Activated gamma-delta T cell treated with Interleukin-2 at 50 U/mL for 16 hours (primary cell): ENCODE results near the gene MAGEB17.
"Not testable (repeated sequence)": the region's sequence is repeated elsewhere in the genome, so short reads cannot be mapped to it uniquely, and the experiment has no call there.

Experiments used
- DNase-seq: peaks from one replicate; pipeline ENCODE4 v3.0.0-alpha.2; 2020

Gene MAGEB17

DNA sequence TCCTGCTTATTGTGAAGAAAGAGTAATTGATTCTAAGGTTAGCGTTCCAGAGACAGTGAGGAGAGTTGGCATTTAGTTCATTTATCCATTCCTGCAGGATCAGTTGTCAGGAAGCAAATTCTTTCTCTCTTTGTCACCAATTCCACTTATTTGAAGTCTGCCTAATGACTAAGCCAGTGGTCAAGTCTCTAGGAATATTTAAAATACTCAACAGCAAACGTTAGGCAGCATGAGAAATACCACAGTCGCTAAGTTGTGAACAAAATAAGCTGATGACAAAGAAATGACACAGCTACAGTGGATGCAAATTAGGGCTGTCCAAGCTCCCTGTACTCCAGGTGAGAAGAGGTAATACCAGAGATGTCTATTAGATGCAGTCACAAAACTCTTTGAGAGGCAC is 6.6 kb upstream of the MAGEB17 start:
- DNase-seq, result no peak

DNA sequence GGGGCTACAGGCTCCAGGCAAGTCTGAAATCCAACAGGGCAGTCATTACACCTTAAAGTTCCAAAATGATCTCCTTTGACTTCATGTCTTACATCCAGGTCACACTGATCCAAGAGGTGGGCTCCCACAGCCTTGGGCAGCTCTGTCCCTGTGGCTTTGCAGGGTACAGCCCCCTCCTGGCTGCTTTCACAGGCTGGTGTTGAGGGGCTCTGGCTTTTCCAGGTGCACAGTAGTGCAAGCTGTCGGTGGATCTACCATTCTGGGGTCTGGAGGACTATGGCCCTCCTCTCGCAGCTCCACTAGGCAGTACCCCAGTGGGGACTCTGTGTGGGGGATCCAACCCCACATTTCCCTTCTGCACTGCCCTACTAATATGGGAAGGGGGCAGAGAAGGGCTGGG is 6.1 kb upstream of the MAGEB17 start:
- not testable (repeated sequence) for DNase-seq

DNA sequence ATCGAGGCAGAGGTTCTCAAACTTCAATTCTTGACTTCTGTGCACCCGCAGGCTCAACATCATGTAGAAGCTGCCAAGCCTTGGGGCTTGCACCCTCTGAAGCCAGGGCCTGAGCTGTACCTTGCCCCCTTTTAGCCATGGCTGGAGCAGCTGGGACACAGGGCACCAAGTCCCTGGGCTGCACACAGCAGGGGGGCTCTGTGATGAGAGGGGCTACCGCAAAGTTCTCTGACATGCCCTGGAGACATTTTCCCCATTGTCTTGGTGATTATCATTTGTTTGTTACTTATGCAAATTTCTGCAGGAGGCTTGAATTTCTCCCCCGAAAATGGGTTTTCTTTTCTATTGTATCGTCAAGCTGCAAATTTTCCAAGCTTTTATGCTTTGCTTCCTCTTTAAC is 4.9 kb upstream of the MAGEB17 start:
- DNase-seq, result no peak

DNA sequence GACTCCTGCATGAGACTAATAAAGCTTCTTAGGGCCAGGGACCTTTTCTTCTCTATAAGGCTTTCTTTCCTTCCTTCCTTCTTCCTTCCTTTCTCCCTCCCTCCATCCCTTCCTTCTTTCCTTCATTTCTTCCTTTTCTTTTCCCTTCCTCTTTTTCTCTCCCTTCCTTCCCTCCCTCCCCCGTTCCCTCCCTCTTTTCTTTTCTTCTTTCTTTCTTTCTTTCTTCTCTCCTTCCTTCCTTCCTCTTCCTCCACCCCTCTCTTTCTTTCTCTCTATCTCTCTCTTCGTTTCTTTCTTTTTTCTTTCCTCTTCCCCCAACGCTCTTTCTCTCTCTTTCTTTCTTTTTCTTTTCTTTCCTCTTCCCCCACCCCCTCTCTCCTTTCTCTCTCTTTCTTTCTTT is 2.5 kb upstream of the MAGEB17 start:
- DNase-seq, result no peak

DNA sequence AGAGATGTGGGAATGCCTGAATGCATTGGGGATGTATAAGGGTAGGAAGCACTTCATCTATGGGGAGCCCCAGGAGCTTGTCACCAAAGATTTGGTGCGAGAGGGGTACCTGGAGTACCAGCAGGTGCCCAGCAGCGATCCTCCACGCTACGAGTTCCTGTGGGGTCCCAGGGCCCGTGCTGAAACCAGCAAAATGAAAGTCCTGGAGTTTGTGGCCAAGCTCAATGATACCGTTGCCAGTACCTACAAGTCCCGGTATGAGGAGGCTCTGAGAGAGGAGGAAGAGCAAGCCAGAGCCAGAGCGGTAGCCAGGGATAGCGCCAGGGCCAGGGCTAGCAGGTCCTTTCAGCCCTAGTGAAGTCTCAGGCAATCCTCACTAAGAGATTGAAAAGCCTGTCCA is 3.8 kb downstream of the MAGEB17 start:
- no peak for DNase-seq

DNA sequence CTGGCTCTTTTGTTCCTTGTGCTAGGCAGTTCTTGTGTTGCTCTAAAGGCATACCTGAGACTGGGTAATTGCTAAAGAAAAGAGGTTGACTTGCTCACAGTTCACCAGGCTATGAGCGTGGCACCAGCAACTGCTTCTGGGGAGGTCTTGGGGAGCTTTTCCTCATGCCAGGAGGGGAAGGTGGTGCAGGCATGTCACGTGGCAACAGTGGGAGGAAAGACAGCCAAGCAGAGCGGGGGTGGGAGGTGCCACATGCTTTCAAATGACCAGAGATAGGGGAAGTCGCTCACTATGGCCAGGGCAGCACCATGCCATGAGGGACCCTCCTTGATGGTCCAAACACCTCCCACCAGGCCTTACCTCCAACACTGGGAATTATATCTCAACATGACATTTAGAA is 4.7 kb downstream of the MAGEB17 start:
- DNase-seq, result no peak

DNA sequence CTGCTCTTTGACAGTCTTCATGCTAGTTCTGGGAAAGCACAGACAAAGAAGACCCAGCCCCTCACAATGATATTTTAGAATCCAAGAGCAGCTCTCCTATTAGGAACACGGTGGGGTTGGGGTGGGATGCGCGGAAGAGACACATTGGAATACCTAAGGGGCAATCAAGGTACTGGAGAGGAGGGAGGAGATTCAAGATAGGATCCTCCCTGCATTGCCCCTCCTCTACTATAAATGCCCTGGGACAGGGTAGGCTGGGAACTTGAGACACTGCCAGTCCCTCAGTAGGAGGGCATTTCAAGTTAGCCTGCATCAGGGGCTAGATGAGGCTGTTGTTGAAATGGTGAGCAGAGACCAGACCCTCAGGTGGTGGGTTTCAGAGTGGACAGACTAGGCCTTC is 5.1 kb downstream of the MAGEB17 start:
- DNase-seq, result no peak

DNA sequence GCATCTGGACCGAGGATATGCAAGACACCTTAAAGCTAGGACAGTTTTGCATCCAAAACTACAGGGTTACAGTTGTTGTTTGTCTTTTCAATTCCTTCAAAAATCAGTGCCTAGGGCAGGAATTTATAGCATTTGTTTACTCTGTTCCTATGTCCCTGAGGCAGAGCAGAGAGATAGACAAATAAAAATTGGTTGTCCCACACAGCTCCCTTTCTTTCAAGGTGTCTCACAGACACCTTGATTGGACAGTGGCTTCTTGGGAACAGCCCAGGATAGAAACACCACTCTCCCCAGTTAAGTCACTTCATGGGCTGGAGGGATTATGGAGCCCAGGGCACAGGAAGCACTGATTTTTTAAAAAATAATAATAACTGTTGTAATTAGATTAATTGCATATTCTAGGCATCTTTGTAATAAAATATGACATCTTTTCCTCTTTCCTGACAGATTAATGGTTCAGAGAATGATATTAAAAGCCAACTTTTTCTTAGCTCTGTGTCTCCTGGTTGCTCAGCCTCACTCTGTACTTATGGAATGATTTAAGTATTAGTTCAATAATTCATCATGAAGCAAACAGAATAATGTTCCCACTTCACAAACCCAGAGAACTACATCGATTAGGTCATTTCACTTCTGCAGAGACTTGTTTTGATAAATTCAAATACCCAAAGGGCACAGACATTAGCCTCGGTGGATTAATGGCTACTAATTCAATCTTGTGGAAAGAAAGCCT is 8.2 kb downstream of the MAGEB17 start:
- DNase-seq, result no peak

DNA sequence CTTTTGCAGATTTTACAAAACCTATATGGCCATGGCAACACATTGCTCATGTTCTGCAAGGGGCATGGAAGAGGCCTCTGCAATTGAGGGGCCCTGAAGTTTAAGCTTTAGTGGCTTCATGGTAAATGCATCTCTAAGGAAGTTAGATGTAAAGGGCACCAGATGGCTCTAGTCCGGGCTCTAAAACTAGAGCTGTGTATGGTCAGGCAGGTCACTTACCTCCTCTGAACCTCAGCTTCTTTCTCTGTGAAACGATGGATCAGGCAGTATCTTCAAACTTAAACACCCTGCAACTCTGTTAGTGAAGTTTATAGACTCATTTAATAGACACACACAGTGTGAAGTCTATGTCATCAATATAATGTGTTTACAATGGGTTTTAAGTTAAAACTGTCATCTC is 10.0 kb downstream of the MAGEB17 start:
- DNase-seq, result no peak

DNA sequence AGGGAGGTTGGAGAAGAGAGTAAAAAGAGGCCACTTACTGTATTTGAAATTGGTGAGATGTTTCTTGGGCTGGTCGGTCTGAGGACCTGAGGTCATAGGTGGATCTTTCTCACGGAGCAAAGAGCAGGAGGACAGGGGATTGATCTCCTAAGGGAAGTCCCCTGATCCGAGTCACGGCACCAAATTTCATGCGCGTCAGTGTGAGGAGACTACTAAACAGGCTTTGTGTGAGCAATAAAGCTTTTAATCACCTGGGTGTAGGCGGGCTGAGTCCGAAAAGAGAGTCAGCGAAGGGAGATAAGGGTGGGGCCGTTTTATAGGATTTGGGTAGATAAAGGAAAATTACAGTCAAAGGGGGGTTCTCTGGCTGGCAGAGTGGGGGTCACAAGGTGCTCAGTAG is 16.6 kb downstream of the MAGEB17 start:
- not testable (repeated sequence) for DNase-seq

DNA sequence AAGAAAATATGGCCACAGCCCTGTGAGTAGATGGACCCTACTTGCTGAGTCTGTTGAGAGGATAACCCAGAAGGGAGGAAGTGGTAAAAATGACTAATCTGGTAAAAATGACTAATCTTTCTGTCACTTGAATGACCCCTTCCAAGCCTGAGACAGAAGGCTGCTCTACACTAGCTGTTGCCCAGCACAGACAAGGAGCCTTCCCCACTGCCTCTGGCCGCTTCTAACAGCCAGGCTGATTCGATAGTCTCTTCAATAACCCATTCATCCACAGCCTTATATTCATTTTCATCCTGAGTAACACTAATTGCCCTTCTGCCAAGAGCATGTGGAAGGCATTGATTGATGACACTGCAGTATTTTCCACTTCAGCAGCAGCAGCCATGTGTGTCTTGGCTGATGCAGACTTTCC is 18.4 kb downstream of the MAGEB17 start:
- DNase-seq, result no peak

DNA sequence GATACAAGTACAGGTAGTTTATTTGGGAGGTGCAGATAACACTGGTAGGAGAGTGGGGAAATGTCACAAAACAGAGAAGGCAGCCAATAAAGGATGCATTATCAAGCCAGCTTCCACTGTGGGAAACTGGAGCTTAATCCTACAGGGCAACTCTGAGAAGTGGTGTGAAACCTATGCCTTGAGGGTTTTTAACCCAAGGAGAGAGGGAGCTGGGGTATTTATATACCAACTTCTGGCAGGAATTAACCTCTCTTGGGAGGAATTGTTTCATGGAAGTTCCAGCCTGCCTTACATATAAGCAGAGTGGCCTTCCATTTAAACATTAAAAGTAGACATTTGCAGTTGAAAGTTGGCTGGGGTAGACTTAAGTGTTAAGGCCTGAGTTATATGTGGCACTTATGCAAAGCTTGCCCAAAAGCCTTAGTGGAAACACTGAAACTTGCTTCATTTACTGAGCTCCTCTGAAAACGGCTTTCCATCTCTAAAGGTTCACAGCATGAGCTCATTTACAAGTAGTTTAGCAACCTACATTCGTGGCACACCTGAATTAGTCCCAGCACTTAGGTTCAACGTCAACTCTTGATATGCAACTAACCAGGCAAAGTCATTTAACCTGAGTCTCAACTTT is 19.2 kb downstream of the MAGEB17 start:
- no peak for DNase-seq

DNA sequence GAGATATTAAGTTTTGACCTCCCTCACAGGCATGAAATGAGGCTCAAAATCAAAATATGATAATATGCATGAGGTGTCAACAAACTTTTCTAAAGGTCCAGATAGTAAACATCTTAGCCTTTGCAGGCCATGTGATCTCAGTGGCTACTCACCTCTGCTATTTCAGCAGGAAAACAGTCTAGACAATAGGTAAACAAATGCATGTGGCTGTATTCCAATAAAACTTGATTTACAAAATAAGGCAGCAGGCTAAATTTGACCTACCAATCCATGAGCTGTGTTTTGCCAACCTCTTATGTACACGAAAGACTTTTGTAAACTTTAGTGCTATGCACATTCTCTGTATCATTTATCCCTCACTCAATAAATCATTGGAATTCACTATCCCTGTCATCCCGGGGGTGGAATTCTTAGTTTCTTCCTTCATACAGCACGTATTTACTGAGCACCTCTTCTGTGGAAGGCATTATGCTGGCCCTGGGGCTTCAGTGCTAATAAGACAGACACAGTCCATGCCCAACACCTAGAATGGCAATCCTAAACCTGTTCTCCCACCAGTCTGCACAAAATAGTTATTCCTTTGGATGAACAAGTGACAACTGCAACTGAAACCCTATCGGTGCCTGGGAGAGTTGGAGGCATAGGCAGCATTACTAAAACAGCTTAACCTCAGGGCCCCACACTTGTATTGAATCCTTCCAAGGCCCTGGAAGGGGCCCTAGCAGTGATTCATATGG is 19.9 kb downstream of the MAGEB17 start:
- DNase-seq, result no peak

DNA sequence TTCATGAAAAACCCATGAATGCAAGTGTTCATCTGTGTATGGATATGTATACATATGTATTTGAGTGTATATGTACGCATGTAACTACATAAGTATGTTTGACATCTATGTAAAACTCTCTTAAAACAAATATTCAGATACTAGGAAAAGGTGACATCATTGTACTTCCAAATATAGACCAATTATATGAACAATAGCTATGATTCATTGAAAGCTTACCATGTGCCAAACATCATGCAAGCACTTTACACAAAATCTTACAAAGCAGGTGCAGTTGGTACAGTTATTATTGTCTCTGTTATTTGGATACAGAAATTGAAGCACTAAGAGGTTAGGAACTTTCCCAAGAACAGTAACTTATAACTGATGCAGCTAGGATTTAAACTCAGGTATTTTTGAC is 21.4 kb downstream of the MAGEB17 start:
- DNase-seq, result no peak

DNA sequence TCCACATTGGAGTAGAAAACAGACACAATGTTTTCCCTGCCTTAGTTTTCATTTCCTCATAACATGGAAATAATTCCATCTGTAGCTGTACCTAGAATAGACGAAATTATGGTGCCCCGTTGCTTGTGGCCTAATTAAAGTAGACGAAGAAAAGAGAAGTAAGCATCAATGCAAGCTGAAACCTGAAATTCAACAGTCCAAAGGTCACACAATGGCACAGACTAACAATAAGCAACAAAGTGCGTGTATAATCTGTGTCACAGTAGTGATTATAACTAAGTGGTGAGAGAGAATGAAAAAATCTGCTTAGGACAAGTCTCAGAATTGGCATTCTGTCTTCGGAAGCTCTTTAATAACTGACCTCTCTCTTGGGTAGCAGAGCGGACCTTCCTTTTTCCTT is 24.3 kb downstream of the MAGEB17 start:
- DNase-seq, result no peak

DNA sequence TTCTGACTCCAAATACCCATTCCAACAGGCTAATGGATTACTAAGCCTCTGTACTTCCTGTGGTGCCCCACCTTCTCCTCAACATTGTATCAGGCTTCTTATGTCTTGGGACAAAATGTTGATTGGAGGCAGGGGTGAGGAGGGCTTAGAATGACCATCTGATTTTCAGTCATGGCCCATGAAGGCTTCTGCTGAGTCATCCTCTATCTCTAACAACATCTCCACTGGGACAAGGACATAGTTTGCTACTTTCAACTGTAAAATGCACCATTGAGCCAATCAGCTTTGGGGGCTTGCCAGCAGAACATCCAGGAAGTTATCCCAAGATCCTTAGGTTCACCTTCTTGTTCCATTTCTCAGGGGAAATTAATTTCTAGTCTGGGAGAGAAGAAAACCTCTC is 29.5 kb downstream of the MAGEB17 start:
- no peak for DNase-seq

DNA sequence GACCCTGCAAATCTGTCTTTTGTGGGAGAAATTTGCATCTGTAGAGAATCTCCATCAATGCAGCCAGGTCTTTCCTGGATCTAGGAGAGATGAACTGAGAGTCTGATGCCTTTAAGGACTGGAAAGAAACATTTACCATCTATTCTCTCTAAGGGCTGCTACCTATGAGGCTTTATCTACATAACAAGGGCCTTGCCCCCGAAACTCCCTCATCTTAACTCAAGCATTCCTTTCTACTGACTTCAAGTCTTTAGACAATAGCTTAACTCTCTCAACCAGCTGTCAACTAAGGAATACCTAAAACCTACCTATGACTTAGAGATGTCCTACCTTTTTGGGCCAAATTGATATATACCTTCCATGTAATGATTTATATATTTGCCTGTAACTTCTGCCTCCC is 32.1 kb downstream of the MAGEB17 start:
- no peak for DNase-seq

DNA sequence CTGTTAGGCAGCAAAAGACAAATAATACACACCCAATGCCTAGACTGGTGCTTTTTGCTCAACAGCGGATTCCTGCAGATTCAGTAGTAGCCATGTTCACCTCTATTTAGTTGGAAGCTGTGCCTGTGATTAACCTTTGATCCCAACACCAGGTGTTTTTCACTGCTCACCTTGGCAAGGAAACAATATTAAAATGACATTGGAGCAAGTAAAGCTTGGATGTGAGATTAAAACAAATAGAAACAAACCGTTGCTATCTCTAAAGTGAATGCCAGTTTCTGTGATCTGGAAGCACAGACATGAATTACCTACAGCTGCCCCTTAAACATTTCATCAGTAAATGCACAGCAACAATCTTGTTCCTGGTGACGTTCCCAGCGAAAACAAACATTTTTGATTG is 35.7 kb downstream of the MAGEB17 start:
- DNase-seq, result no peak

DNA sequence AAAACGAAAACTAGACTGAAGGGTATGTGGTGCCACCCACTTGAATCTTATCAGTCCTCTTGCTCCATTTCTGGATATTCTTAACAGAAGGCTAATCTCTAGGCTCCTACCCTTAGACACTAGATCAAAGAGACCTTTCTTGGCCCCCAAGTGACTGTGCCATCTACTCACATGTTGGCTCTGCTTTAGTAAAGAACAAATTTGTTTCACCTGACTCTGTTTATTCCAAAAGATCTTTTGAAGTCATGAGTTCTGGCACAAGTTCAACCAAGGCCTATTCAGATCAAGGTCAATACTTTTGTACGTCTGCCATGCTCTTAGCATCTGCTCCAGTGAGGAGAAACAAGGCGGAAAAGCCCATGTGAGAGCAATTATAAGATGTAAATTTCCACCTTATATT is 37.3 kb downstream of the MAGEB17 start:
- no peak for DNase-seq

DNA sequence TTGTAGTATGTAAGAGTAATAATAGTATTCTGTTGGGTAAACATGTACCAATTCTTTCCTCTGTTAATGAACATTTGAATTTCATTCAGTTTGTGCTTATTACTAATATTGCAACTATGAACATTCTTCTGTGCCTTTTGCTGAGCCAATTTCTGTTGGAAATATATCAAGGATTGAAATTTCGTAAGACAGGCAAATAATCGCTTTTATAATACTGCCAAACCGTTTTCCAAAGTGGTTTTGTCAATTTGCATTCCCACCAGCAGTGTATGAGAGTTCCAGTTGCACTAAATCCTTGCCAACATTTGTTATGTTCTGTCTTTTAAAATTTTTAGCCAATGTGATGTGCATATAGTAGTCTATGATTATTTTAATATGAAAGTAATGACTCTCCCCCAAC is 38.6 kb downstream of the MAGEB17 start:
- DNase-seq, result no peak

DNA sequence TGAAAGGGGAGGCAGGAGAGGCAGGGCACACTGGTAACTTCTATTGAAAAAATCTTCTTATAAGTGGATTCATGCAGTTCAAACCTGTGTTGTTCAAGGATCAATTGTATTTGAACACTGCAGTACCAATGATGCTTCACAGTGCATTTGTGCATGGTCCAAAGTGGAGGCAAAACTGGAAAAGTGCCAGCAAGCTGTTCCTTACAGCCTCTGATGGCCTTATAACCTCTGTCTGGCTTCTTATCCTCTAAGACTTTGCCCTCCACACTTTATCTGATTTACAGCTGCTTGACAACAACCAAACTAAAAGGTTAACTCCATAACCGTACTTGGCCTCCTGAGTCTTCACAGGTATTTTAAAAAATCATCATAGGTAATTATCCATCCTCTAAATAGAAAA is 40.4 kb downstream of the MAGEB17 start:
- no peak for DNase-seq

DNA sequence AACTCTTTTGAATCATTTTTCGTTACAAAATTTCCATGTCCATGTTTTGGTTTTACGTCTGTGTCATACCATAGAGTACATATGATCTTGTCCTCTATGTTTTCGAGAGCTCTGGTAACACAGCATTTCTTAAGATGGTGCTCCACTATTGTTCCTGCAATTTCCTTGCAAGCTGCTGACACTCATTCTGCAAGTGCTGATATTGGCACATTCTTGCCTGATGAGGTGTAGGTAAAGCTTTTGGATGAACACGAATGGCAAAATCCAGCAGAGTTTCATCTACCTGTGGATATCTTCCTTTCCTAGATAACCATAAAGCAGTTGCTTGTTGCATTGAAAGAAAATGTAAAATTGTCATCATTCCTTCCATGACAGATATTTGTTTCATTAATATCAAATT is 41.3 kb downstream of the MAGEB17 start:
- no peak for DNase-seq

DNA sequence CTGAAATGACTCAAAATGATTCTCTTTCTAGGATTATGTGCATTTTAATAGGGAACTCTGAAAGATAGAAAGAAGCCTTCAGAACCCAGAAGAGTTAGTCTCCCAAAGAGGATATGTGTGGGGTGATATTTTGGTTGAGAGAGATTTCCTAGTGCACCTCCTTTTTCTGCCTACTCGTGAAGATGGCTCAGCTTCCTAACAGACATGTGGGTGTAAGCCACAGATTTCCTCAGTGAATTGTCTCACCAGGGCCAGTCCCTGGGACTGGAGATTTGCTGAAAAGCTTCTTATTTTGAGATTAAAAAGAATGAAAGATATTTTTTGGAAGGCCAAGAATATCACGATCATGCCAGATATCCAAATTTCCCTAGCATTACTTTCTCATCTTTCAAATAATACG is 42.8 kb downstream of the MAGEB17 start:
- DNase-seq, result no peak

DNA sequence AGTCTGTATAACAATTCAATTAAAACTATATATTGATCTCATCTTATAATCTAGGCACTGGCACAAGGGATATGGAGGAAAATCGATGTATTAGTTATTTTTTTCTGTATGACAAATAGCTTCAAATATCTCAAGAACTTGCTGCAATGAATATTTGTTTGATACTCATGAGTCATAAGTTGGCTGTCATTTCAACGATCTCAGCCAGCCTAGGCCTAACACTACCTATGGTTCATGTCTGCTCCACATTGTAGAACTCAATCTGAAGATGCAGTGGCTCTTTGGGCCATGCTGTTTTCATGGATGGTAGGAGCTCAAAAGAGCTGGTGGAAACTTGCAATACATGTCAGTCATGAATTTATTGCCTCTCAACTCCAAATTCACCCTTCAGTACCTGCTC is 44.7 kb downstream of the MAGEB17 start:
- DNase-seq, result no peak
